GM12878 (cell line): ENCODE data around the gene CNTN3. TPM values are rescaled to one million over a fixed set of nuclear protein-coding genes. Genes with fewer than 3 reads are reported as not detected.

Source experiments
- ATAC-seq: fragments of 200-7000 bp; cut with Tn5 transposase; 3 replicates; pipeline ENCODE4 v1.9.1; 2020; ENCODE audit warnings: mild to moderate bottlenecking, moderate library complexity
- BruUV-seq: library from RNA; stranded (reverse); fragments of 400-500 nt; replicated peaks from 2 replicates; lab custom pipeline; 2021; lab: Mats Ljungman, UMichigan
- CTCF ChIA-PET: fragments of 300-600 bp; sonication (Branson Sonifier 250); formaldehyde crosslinking; extraction: SDS; loops from one replicate; lab custom pipeline; 2021; ENCODE audit warnings: inconsistent platforms; lab: Yijun Ruan, JAX
- POLR2A ChIA-PET: fragments of 350-600 bp; formaldehyde crosslinking; extraction: SDS; loops from one replicate; lab custom pipeline; 2021; ENCODE audit warnings: inconsistent platforms; lab: Charles Lee
- RAD21 ChIA-PET: fragments of 300-600 bp; sonication (Branson Sonifier 250); formaldehyde crosslinking; loops from one replicate; lab custom pipeline; 2023; ENCODE audit warnings: antibody characterized with exemption; ENCODE audit not compliant: unreplicated experiment; lab: Charles Lee
- SMC1A ChIA-PET: fragments of 300-600 bp; sonication (Branson Sonifier 250); formaldehyde crosslinking; loops from one replicate; lab custom pipeline; 2023; ENCODE audit not compliant: unreplicated experiment, uncharacterized antibody; lab: Charles Lee
- DNase-seq: peaks from one replicate; pipeline ENCODE4 v3.0.0-alpha.2; 2011; ENCODE audit warnings: low read depth, low spot score
- FAIRE-seq: peaks from 3 replicates; lab custom pipeline; 2011; peaks lifted over from hg19 to GRCh38; lab: Jason Lieb, UNC
- H2AFZ ChIP-seq: 2 replicates; pipeline ENCODE4 v1.6.0; 2011; ENCODE audit warnings: low read depth, low read length, control low read depth; ENCODE audit not compliant: control insufficient read depth
- H3K27ac ChIP-seq: 2 replicates; pipeline ENCODE4 v1.5.1; 2011; ENCODE audit warnings: control low read depth; ENCODE audit not compliant: control insufficient read depth, insufficient read depth
- H3K27me3 ChIP-seq, 2 experiments: replicated peaks in 1 of 2; 2 replicates each; pipeline versions ENCODE4 v1.6.0 to v1.6.1; 2011; ENCODE audit warnings: low read length in 1 of 2; ENCODE audit not compliant: control insufficient read depth in 2 of 2, insufficient read depth in 2 of 2
- H3K36me3 ChIP-seq, 2 experiments: 2 replicates each; pipeline ENCODE4 v1.5.1; 2011; ENCODE audit warnings: low read length in 1 of 2; ENCODE audit not compliant: control insufficient read depth in 2 of 2, insufficient read depth in 2 of 2
- H3K4me1 ChIP-seq: 2 replicates; pipeline ENCODE4 v1.6.1; 2011; ENCODE audit warnings: mild to moderate bottlenecking, low read length, moderate library complexity, mixed read lengths; ENCODE audit not compliant: control insufficient read depth, insufficient read depth
- H3K4me2 ChIP-seq: 2 replicates; pipeline ENCODE4 v1.6.0; 2011; ENCODE audit warnings: control low read depth; ENCODE audit not compliant: control insufficient read depth, insufficient read depth
- H3K4me3 ChIP-seq: fragments of 200-600 bp; sonication (generic); 2 replicates; pipeline ENCODE4 v1.5.1; 2016
- H3K79me2 ChIP-seq: 2 replicates; pipeline ENCODE4 v1.6.0; 2011; ENCODE audit warnings: low read length; ENCODE audit not compliant: control insufficient read depth, insufficient read depth
- H3K9ac ChIP-seq: 2 replicates; pipeline ENCODE4 v1.8.0; 2011; ENCODE audit warnings: low read length, control low read depth, mixed read lengths; ENCODE audit not compliant: control insufficient read depth, insufficient read depth
- H3K9me3 ChIP-seq: replicated peaks from 3 replicates; pipeline ENCODE4 v1.5.1; 2011; ENCODE audit warnings: mild to moderate bottlenecking, low read length; ENCODE audit not compliant: control insufficient read depth, insufficient read depth
- H4K20me1 ChIP-seq: 2 replicates; pipeline ENCODE4 v1.6.0; 2011; ENCODE audit not compliant: control insufficient read depth, insufficient read depth
- BRCA1 ChIP-seq: IDR thresholded peaks from 2 replicates; pipeline ENCODE4 v1.6.1; 2011; ENCODE audit warnings: low read depth, low read length, improper control_type of control experiment
- CEBPB ChIP-seq, 2 experiments: fragments of 150-350 bp in 1 of 2; IDR thresholded peaks; 2 replicates each; pipeline ENCODE4 v1.6.1; 2012 to 2014; ENCODE audit warnings: low read depth in 2 of 2, low read length in 2 of 2, borderline replicate concordance in 1 of 2, inconsistent platforms in 1 of 2
- CREB1 ChIP-seq: IDR thresholded peaks from 2 replicates; pipeline ENCODE4 v1.6.1; 2012; ENCODE audit warnings: low read depth, mild to moderate bottlenecking, inconsistent platforms
- E4F1 ChIP-seq: fragments of 450-650 bp; IDR thresholded peaks from 2 replicates; pipeline ENCODE4 v1.6.1; 2018; ENCODE audit warnings: borderline replicate concordance, mild to moderate bottlenecking; ENCODE audit not compliant: partially characterized antibody
- EED ChIP-seq: sonication (generic); IDR thresholded peaks from 2 replicates; pipeline ENCODE4 v1.6.1; 2016; ENCODE audit warnings: antibody characterized with exemption, low read depth
- EP300 ChIP-seq, 2 experiments: fragments of 150-350 bp in 1 of 2; IDR thresholded peaks; 2 replicates each; pipeline ENCODE4 v1.6.1; 2011 to 2012; ENCODE audit warnings: low read depth in 2 of 2, low read length in 2 of 2, borderline replicate concordance in 1 of 2, improper control_type of control experiment in 1 of 2, inconsistent platforms in 1 of 2; ENCODE audit not compliant: control insufficient read depth in 1 of 2
- HDGF ChIP-seq: fragments of 450-650 bp; IDR thresholded peaks from 2 replicates; pipeline ENCODE4 v1.6.1; 2016; ENCODE audit warnings: antibody characterized with exemption
- JUNB ChIP-seq: IDR thresholded peaks from 2 replicates; pipeline ENCODE4 v1.6.1; 2016; ENCODE audit warnings: antibody characterized with exemption, mild to moderate bottlenecking
- MTA2 ChIP-seq: fragments of 450-650 bp; IDR thresholded peaks from 2 replicates; pipeline ENCODE4 v1.6.1; 2016; ENCODE audit warnings: low read depth, mild to moderate bottlenecking, moderate library complexity
- NFYA ChIP-seq: IDR thresholded peaks from 2 replicates; pipeline ENCODE4 v1.6.1; 2011; ENCODE audit warnings: low read depth, mild to moderate bottlenecking, low read length, improper control_type of control experiment, borderline replicate concordance
- RB1 ChIP-seq: fragments of 450-650 bp; formaldehyde crosslinking; IDR thresholded peaks from 2 replicates; pipeline ENCODE4 v1.6.1; 2017; ENCODE audit warnings: mild to moderate bottlenecking, borderline replicate concordance
- RBBP5 ChIP-seq: fragments of 200-600 bp; sonication (generic); conservative IDR thresholded peaks from 2 replicates; pipeline ENCODE4 v1.6.1; 2016
- USF2 ChIP-seq: IDR thresholded peaks from 2 replicates; pipeline ENCODE4 v1.6.1; 2011; ENCODE audit warnings: low read depth, low read length, improper control_type of control experiment, borderline replicate concordance
- ZNF274 ChIP-seq: IDR thresholded peaks from one replicate; pipeline ENCODE4 v1.8.0; 2011; ENCODE audit not compliant: insufficient read length, insufficient read depth
- ZNF687 ChIP-seq: fragments of 450-650 bp; IDR thresholded peaks from 2 replicates; pipeline ENCODE4 v1.6.1; 2017; ENCODE audit warnings: mild to moderate bottlenecking, moderate library complexity
- ZSCAN29 ChIP-seq: fragments of 450-650 bp; IDR thresholded peaks from 2 replicates; pipeline ENCODE4 v1.6.1; 2017; ENCODE audit warnings: mild to moderate bottlenecking, moderate library complexity
- ZZZ3 ChIP-seq: IDR thresholded peaks from 2 replicates; pipeline ENCODE4 v1.6.1; 2011; ENCODE audit warnings: low read depth; ENCODE audit not compliant: control insufficient read depth, insufficient read length
- WGBS: methylation state at CpG from one replicate; pipeline ENCODE4 v1.1.6; 2016; ENCODE audit warnings: low lambda C conversion rate; ENCODE audit not compliant: insufficient replicate concordance, insufficient coverage; ENCODE audit errors: missing lambda C conversion rate; 5-methylcytosine and 5-hydroxymethylcytosine counted together
- in situ Hi-C: fragments of 300-500 bp; cut with MboI; formaldehyde crosslinking; loops from 9 replicates; pipeline ENCODE4 v1.14.3; 2018; ENCODE audit warnings: mixed read lengths
- intact Hi-C: fragments of 100-400 bp; cut with micrococcal nuclease; formaldehyde crosslinking; loops from one replicate; pipeline ENCODE4 v1.14.2; 2022; ENCODE audit not compliant: unreplicated experiment
- polyA plus RNA-seq, 11 experiments: library from polyadenylated mRNA; depleted of rRNA in 4 of 11; unstranded in 6 of 11; stranded (reverse) in 5 of 11; fragments of >200 nt; fragmentation: Nextera tagmentation in 4 of 11; fragmentation: Illumina TruSeq in 1 of 11; extraction: Ambion mirVana in 4 of 11; extraction: Trizol in 1 of 11; gene quantifications; 1 replicate in 1 of 11; 2 replicates in 10 of 11; pipeline versions ENCODE4 v1.2.1 to v1.2.3, GENCODE V29; 2011 to 2016; ENCODE audit warnings: inconsistent platforms in 2 of 11, missing spikeins in 2 of 11, low read depth in 1 of 11
- total RNA-seq, 4 experiments: library from RNA; depleted of rRNA in 3 of 4; stranded (reverse); fragments of >200 nt in 3 of 4; fragmentation: Illumina TruSeq in 1 of 4; extraction: Trizol in 1 of 4; gene quantifications; 2 replicates each; pipeline versions ENCODE4 v1.2.1 to v1.2.3, GENCODE V29; 2013 to 2021

The CNTN3 gene
- total and polyA plus RNA-seq, 10 of the 15 experiments (the other 5 are each of a cell fraction or from before 2014, with no cell fraction given): 0.14 TPM; not detected in 9

GRCh38 chr3:74626011-74626410, 11.6 kb upstream of the CNTN3 start:
- Histone ChIP-seq H3K36me3 (no peaks in the 10 kb centered on the region), H3K27ac (no peak overlapping the region), H4K20me1 (no peaks in the 10 kb centered on the region), H3K4me3 (no peak overlapping the region), H2AFZ (no peak overlapping the region), H3K27me3 (no peaks in the 10 kb centered on the region), H3K4me1 (no peaks in the 10 kb centered on the region), H3K4me2 (no peak overlapping the region), H3K79me2 (no peaks in the 10 kb centered on the region), H3K9me3 (no peaks in the 10 kb centered on the region), H3K9ac (no peak overlapping the region)
- no peak for ATAC-seq
- ChIA-PET CTCF (no interaction called here), RAD21 (no interaction called here), POLR2A (no interaction called here), SMC1A (no interaction called here)
- DNase-seq: no peak
- 0% methylated on average over 2 of the region's 2 CpGs for WGBS
- no peak for FAIRE-seq
- intact Hi-C loops: no loop called here
- BruUV-seq: no TSS peak
- in situ Hi-C loops: no loop called here
- no peak for TF ChIP-seq ZNF274
- no peak for TF ChIP-seq EP300 (IDR thresholded peaks at IDR 0.05; ENCODE audit: borderline replicate concordance in 1 of 2, control insufficient read depth in 1 of 2, low read depth in 2 of 2, low read length in 2 of 2)
- no peak for TF ChIP-seq CEBPB (IDR thresholded peaks at IDR 0.05; ENCODE audit: borderline replicate concordance in 1 of 2, low read depth in 2 of 2, low read length in 2 of 2)
- no peak for TF ChIP-seq RBBP5
- TF ChIP-seq NFYA: no peak
- no peak for TF ChIP-seq MTA2
- no peak for TF ChIP-seq CREB1
- no peak for TF ChIP-seq ZSCAN29
- no peak for TF ChIP-seq HDGF
- no peak for TF ChIP-seq USF2
- no peak for TF ChIP-seq JUNB
- no peak for TF ChIP-seq RB1
- no peak for TF ChIP-seq BRCA1
- no peak for TF ChIP-seq ZZZ3
- TF ChIP-seq E4F1: no peak
- no peak for TF ChIP-seq ZNF687
- TF ChIP-seq EED: no peak
